T-helper 1 cell treated with Interleukin-12 subunit alpha and Interleukin-12 subunit beta and Interleukin-4 antibody, amounts not matched to agents 30 ng/mL and 1 ng/mL, for 36 hours (primary cell): ENCODE measurements around the gene STEAP1. TPM values are rescaled to one million over a fixed set of nuclear protein-coding genes. Genes with fewer than 3 reads are reported as not detected.

Experiments used
- intact Hi-C: fragments of 100-400 bp; cut with micrococcal nuclease; formaldehyde crosslinking; loops from one replicate; pipeline ENCODE4 v1.15.1; 2024
- total RNA-seq: library from RNA; stranded (reverse); gene quantifications from 2 replicates; pipeline ENCODE4 v1.2.3, GENCODE V29; 2022

Gene STEAP1
- total RNA-seq, 1 donor from 2014 or later, result 1.9 TPM

DNA sequence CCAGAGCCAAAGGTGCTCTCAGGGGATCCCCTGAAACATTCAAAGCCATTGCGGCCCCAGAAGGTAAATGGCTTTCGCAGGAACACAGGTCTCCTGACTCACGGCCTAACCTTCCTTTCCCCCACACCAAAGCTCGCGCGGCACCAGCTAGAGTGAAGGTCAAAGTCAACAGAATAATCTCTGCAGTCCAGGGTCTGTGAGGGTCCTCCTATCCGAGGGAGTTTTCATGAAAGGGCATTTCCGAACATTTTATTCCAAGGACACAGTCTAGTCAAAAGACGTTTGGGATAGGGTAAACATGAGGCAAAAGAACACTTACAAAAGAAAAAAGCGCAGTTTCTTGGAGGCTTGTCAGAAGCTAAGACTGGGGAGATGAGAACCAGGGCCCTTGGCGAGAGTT lies 56.7 kb downstream of the STEAP1 start:
- intact Hi-C loops, result loop anchor here (1.0 kb wide), 1 partner anchor 57 kb away; the partner anchor contains the start of gene STEAP1

DNA sequence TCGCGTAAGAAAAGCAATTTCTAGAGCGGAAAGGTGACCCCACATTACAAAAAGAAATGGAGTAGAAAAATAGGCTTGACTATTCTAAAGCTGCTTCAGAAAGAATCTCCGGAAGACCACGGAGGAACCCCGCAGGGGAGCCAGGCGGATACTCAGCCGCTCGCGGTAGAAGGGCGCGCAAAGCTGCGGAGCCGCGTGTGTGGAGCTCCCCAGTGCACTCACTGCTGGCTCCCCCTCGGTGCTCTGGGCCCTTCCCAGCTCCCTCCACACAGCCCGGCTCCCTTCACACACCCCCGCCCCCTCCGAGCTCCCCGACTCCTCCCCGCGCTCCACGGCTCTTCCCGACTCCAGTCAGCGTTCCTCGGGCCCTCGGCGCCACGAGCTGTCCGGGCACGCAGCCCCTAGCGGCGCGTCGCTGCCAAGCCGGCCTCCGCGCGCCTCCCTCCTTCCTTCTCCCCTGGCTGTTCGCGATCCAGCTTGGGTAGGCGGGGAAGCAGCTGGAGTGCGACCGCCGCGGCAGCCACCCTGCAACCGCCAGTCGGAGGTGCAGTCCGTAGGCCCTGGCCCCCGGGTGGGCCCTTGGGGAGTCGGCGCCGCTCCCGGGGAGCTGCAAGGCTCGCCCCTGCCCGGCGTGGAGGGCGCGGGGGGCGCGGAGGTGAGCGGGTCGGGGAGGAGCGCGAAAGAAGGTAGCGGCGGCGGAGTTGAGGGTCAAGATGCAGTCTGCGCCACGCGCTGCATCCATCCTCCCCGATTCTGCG lies 57.3 kb downstream of the STEAP1 start, which contains the start of gene STEAP2:
Gene STEAP2, plus strand, starts transcription at position 350 of the 758 bp plus-strand sequence. CDS start 13,343 bp downstream, outside the sequence.
- intact Hi-C loops, result loop anchor here (1.0 kb wide), 1 partner anchor 57 kb away; the partner anchor contains the start of gene STEAP1

DNA sequence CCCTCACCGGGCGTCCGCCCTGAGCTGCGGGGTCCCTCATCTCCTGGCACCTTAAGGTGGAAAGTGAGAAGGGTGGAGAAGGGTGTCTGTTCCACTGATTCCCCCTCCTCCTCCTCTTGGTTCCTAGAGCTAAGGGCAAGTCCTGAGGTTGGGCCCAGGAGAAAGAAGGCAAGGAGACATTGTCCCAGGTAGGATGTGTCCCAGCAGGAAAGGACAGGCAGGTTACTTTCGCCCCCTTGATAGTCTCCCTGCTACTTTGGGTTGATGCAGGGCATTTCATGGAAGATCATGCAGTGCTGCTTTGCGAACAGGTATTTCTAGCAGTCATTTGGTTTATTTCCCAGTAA lies 57.9 kb downstream of the STEAP1 start:
- intact Hi-C loops, result no loop called here

DNA sequence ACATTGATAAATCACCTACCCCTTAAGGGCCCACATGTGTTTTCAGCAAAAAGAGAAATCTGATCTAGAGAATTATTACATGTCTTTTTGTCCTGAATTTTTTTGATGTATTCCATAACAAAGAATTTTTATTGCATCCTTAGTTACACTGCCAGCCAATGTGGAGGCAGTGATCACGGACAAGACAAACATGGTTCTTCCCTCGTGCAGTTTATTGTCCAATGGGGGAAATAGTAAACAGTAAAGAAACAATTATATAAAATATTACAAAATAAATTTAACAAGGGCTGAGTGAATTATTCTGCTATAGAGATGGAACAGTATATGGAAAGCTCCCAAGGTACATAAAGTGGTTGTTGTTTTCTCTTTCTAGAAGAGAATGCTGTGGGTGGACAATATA lies 59.3 kb downstream of the STEAP1 start:
- intact Hi-C loops, result no loop called here

Other genes starting within 250 kb of the STEAP1 start
- gene STEAP2, start 57.3 kb downstream of the STEAP1 start, total RNA-seq, result 0.07 TPM in 1 of 2 replicates, not detected in the other
- not detected in 2 replicates for gene CFAP69, start 90.7 kb downstream of the STEAP1 start, total RNA-seq
- not detected in 2 replicates for gene FAM237B, start 166.8 kb downstream of the STEAP1 start, total RNA-seq
- 23.2 and 27.4 TPM in 2 replicates for gene GTPBP10, start 192.2 kb downstream of the STEAP1 start, total RNA-seq
- gene CLDN12, start 249.0 kb downstream of the STEAP1 start, total RNA-seq, result 3.8 and 4.1 TPM in 2 replicates